ENCODE results near the gene TRIO.
A peak's percentile ranks its signal among the peaks of the same experiment; 100 is the strongest.

TRIO gene

DNA sequence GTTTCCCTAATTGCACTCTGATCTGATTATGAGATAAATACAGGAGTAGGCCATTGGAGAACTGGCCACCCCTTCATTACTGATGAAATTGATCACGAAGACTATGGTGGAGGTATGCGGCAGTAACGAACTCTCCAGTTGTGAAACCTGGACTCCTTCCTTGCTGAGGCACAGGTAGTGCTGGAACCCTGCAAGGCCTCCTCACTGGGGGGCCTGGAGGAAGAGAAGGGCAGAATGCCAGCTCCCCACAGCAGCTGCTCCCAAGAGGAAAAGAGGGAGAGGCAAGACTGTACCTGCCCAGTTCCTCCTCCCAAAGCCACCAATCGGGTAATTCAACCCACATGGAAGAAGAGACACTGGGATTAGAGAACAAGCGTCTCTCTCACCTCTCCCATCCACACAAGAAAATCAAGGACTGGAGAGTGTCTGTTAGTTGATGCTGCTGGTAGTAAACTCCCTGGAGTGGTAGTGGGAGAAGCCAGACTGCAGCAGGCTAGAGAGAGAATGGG lies 19.1 kb upstream of the TRIO start:
- no peak for DNase-seq

DNA sequence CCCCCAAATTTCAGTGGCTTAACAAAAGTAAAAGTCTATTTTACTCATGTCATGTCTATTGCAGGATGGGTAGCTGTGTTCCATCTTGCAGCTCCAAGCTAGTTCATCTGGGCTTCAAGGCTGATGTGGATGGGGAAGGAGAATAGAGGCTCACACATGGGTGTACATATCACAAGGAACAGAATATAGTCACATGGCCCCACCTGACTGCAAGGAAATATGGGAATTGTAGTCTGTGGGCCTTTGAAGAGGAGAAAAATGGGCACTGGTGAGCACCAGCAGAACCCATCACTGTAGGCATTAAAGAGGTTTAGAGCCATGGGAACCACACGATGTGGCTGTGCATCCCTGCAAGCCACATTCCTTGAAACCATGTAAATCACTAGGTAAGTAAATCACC lies 17.9 kb upstream of the TRIO start:
- DNase-seq = no peak

DNA sequence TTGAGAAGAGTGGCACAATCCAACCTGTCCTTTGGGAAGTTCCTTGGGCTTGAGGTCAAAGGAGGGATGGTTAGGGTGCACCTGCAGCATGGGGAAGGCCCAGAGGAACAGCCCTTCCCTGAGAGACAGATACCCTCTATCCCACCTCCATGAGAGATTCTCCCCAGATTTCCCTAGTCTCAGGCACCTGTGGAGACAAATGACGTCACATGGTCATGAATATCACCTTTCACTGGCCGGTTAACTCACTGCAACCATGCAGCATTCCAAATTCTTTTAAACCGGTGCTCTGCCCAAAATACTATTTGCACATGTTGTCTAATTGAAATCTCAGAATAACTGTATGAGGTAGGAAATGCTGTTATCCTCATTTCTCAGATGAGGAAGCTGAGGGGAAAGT lies 15.6 kb upstream of the TRIO start:
- no peak for DNase-seq

DNA sequence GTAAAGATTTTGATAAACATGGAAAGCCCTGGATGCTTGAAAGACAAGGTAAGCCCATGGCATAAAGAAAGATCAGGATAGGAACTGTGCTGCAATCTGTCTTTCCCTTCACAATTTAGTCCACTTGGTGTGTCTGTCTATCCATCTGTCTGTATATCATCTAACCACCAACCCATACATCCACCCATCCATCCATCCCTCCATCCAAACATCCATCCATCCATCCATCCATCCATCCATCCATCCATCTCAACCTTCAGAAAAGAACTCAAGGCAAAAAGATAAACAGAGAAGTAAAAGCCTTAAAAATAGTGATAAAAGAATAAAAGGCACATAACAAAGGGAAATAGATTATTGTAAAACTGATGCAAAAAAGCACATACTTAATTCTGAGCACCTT lies 15.1 kb upstream of the TRIO start:
- no peak for DNase-seq

DNA sequence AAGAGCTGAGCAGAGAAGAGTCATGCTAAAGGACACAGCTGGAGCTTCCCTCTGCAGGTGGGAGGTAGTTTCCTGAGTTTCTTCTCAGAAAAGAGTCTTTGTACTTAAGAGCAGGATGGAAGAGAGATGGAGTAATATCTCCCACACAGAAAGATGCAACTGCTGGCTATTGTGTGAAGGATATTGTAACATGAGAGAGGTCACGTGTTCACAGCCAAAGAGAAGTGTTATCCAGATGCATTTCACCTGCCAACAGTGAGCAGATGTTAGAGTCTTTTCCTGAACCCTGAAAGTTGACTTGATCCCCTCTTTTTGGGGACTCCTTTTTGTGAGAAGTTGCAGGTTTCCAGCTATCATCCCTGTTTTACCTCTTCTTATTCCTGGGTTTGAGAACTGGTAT lies 14.0 kb upstream of the TRIO start:
- no peak for DNase-seq

DNA sequence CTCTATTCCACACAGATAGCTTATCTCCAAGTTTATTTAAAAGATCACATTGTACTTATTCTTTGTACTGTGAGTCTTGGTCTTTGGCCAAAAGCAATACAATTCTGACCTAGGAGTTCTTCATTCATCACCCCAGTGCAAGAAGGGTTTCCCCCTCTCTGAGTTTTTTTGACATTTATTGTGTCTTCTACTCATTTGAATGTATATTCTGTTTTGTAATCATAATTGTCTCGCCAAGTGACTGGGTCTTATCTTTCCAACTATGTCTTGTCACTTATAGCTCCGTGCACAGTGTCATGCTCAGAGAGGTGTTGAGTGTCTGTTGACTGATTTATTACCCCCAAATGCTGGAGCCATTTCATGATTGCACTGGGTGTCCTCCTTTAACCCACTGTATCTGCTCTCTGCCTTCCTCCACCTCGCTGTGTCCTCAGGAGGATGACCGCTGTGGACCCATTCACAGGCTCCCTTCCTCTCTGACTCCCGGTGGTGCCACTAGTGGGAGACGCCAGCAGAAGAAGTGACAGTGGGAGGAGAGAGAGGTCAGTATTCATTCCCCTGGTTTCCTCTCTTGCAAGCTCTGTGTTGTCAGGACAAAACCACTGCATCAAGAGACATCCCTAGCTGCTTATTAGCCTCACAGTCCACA lies 11.2 kb upstream of the TRIO start:
- no peak for DNase-seq

DNA sequence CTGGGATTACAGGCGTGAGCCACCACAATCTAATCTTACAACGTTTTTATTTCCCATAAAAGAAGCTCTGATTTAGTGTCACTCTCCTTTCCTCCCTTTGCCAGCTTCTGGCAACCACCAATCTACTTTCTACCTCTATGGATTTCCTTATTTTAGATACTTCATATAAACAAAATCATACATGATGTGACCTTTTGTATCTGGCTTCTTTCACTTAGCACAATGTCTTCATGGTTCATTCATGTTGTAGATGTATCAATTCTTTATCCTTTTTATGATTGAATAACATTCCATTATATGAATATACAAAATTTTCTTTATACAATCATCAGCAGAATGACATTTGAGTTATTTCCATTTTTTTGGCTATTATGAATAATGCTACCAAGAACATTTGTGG lies 9.7 kb upstream of the TRIO start:
- DNase-seq = no peak

DNA sequence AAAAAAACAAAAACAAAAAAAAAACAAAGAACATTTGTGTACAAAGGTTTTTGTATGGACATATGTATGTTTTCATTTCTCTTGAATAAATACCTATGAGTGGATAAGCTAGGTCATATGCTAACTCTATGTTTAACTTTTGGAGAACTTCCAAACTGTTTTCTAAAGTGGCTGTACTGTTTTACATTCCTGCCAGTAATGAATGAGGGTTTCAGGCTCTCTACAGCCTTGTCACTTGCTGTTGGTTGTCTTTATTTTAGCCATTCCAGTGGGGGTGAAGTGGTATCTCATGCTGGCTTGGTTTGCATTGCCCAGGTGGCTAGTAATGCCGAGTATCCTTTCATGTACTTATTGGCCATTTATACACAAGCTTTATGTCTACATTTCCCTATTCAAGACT lies 9.1 kb upstream of the TRIO start:
- no peak for DNase-seq

DNA sequence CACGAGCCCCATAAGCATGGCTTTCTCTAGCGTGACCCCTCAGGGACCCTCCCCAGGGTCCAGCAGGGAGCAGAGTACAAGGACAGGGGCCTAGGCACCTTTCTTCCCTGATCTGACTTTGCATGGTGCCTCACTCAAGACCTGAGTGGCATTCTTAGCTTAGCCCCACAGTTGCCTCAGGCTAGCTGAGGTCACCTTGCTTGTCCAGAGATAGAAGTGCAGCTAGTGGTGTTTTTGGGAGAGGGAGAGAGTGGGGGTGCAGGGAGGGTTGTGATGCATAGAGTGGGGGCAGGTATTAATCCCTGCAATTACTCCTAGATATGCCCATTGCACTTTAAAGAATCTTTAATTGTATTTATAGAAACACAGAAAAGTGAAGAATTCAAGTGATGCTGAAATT lies 8.4 kb upstream of the TRIO start:
- no peak for DNase-seq

DNA sequence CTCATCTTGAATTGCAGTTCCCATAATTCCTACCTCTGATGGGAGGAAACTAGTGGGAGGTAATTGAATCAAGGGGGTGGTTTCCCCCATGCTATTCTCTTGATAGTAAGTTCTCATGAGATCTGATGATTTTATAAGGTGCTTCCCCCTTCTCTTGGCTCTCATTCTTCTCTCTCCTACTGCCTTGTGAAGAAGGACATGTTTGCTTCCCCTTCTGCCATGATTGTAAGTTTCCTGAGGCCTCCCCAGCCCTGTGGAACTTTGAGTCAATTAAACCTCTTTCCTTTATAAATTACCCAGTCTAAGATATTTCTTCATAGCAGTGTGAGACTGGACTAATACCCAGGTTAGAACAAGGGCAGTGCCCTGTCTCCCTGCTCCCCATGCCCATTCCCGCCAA lies 7.5 kb upstream of the TRIO start:
- no peak for DNase-seq

DNA sequence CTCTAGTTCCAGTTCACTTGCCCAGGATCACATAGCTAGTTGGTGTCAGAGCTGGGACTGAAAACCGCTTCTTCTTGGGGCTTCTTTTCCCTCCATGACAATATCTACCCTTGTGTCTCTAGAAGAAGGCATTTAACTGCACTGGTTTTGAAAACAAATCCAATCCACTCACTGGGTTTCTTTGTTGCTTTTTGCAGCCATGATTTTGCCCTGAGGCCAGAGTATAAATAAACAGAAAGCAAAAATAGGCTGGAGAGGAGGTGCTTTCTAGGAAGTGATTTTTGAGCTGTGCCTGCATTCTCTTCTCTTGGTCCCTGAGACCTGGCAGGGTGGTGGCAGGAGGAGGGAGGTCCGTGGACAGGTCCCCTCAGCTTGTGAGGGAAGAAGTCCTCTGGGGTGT lies 6.9 kb upstream of the TRIO start:
- no peak for DNase-seq

DNA sequence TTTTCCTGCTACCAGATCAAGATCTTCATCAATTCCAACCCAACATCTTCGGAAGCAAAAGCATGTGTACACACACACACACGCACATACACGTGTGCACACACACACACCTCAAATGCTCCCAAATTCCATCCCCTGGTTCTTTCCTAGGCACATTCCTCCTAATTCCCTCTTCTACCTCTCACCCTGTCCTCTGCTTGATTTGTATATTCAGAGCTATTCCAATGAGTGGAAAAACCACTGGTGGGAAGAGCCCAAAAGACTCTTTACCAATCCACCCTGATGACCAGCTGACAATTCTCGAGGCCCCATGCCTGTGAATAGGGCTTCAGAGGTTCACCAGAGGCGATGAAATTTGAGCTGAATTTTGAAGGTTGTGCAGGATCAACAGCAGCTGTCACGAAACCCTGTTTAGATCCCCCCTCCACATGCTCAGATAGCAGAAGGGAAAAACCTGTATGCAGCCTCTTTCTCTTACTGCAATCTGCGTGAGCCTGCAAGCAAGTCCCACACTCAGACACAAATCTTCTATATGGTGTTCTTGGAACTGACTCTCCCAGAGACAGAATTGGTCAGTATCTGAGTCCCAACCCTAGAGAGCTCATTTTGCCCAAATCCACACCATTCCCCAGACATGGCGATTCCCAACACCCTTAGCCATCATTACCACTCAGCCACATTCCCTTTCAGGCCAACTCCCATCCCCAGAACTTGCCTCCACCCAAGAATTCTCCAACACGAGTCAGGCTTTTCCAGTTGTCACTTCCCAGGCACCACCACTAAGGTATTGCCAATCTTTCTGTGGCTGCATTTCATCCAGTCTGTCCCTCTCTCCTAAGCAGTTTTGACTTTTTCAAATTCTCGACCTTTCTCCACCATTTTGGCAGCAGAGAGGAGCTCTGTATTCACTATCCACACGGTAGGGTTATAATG lies 4.3 kb upstream of the TRIO start:
- no peak for DNase-seq

DNA sequence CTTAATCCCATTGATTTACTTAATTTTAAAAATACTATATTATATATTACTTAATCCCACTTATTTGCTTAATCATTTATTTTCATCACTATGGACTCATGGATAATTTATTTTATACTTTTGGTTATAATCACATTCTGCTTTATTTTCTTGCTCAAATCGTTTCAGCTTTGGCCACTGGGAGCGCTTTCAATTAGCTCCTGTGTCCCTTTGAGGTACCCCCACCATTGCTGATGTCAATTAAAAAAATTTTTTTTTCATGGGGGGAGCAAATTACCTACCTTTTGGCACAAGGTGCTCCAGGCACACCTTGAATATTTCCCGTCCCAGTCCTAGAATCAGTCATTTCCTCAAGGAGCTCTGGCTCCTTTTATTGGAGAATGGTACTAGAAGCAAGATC lies 1.4 kb upstream of the TRIO start:
- DNase-seq = no peak

DNA sequence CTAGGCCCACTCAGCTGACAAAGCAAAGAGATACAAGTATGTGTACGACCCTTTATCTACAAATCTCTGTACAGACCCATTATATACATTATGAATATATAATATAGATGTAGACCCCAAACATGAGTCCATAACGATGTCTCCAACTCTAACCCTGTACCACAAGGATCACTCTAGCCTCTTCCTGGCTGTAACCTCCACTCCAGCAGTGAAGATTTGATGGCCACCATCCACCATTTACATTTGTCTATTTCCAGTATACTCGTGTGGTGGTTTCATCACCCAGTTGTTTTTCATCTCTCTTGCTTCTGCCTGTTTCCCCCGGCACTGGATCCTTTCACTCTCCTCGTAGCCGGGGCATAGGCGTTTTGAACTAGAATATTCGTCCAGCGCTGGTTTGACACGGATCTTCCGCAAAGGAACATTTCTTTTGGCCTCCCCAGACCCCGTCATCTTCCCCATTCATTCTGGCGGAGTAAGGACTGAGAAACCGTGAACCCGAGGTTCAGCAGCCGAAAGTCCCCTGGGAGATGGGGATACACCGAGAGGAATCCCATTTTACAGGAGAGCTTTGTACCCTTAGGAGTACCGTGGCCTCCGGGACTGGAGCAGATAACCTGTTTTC lies 828 bp upstream of the TRIO start:
- DNase-seq = no peak

DNA sequence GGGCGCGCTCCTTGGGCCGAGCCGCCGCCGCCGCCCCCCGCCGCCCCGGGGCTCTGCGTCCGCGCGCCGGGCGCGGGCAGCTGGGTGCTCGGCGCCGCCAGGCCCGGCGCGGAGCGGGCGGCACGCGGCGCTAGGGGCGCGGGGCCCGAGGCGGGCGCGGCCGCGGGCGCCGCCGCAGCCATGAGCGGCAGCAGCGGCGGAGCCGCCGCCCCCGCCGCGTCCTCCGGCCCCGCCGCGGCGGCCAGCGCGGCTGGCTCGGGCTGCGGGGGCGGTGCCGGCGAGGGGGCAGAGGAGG lies 351 bp downstream of the TRIO start:
- DNase-seq = no peak

DNA sequence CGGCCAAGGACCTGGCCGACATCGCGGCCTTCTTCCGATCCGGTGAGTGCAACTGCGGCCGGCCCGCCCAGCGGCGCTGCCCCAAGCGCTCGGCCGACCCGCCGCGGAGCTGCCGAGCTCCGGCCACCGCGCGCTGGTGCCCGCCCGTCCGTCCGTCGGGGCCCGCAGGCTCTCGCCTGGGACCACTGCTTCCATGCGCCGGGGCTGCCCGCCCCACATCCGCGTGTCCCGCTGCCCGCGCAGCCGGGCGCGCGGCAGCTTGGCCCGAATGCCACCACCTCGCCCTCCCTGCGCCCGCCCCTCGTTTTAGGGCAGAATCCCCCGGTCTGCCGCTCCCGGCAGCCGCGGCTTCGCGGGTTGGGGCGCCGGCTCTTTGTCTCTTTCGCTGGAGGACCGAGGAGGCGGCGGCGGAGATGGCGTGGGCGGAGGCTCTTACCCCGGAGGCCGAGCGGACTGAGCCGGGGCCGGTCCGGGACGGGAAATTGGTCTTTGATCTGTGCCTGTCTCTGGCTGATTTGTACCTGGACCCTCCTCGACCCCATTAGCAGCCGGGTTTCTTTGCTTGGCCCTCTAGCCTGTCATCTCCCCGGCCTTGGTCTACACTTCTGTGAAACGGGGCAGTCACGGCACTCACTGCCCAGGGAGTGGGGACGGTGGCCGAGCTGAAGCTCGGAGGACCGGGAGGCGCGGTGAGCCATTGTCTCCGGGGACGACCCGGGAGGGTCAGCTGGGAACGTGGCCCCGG lies 871 bp downstream of the TRIO start:
- peak; percentile 10 to 27 for DNase-seq

DNA sequence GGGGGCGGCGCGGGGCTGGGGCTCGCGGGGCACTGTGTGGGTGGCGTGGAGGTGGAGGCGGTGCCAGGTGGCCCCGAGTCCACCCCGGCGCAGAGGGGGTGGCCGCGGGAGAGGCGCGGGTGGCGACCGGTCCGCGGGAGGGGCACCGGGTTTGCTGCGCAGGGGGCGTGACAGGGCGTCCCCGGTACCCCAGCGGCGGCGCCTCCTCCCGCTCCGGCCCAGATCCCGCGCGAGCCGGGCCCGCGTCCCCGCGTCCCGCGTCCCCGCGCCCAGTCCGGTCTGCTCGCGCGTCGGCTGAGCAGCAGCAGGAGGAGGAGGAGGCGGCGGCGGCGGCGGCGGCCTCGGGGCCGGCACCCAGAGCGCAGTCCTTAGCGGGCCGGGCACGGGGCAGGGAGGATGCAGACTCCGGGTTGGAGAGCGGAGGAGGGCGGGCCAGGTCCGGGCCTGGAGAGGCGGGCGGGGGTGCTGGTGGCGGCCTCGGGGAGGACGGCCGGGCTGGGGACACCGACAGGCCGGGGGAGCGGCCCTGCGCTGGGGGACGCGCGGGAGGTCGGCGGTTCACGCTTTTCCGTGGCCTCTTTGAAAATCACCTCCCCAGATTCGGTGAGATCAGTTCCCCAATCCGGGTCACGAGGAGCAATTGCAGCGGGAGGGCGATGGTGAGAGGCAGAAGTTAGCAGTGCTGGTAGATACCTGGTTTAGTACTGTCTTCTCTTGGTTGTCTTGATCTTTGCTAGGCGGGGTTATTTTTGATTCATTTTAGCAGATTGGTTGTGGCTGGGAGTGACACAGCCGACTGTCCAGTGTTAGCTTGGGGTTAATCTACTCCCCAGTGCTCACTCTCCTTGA lies 1.7 kb downstream of the TRIO start:
- DNase-seq = peak; percentile 10 to 25

DNA sequence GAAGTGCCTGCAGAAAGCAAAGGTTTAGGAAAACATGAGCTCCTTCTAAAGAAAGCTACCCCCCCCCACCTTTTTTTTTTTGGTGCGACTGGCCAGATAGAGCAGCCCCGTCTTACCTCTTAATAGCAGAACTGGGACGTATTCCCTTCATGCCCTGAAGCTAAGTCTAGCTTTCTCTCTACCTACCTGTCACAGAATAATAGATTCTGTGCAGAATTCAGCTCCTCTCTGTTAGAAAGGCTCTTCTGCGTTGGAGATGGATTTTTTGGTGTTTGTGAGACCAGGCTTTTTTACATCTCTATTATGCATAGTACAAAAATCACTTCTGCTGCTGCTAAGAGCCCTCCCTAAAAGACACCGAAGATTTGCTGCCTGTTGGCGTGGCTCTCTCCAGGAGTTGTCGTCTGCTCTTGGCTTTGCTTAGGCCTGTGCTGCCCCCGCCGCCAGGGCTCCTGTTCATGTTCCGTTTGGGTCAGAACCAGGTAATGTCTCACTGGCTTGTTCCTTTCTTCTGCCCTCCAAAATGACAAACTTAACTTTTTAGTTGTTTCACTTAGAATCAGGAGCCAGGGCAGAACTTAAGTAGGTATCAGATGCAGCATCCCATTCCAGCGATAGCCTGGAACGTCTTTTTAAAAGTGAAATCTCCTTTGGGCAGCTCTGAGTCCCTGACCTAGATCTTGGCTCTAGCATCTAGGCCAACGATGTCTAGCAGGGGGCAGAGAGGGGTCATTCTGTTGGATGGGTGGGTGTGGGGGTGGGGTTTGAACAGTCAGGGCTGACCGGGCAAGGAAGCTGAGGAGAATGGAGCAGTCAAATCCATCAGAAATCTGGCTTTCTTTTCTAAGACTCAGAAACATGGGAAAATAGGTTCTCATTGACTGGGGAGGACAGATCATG lies 2.5 kb downstream of the TRIO start:
- DNase-seq = no peak

DNA sequence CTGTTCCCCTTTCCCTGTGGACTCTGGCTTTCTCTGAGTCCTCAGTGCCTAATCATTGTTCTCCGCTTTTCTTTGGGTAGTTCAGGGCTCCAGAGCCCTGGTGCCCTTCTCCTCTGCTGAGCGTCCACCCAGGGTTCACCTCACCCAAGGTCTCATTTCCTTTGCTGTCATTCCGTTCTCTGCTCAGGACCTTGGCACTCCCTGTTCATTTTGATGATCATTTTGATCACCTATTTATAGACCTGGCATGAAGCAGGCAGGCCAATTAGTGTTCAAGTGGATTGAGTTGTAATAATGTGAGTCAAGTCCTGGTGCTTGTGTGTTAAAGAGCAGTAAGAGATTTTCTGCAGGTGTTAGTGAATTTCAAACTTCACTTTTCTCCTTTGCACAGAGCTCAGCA lies 3.6 kb downstream of the TRIO start:
- DNase-seq = no peak

DNA sequence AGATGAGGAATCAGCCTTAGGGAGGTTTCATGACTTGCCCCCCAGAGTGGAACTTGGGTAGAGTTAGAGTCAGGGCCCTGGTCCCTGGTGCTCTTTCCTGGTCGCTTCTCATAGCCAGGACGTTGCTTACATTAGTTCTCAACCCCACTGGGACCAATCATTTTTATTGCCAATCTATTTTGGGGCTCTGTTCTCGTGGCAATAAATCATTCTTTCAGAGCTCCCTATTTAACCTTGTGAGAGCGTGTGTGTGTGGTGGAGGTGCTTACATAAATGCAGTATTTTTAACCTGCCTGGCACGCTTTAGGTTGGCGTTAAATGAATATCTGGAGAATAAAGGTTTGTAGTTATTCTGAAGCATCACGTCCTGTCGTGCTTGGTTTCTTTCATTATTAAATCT lies 4.1 kb downstream of the TRIO start:
- DNase-seq = no peak

DNA sequence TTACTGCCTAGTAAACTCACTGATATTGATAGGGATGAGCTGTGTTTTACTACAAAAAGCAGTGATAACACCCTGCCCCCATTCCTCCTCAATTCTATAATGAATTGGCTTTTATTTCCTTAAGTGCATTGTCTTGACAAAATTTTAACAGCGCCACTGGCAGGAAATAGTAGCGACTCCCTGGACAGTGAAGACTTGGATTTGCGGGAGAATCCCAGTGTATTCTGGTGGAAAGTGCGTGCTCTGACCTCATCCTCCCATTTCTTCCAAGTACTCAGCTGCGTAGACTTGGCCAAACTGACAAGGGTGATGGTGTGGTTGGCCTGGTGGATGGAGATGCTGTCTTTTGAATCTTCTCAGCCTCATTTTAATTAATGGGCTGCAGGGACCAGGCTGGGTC lies 5.3 kb downstream of the TRIO start:
- no peak for DNase-seq

Data from activated CD4-positive, alpha-beta T cell treated with anti-CD3 and anti-CD28 coated beads for 4 hours (primary cell).